IMR-90 (cell line): ENCODE data around the gene ARMC9.

Experiments used
- CEBPB ChIP-seq: IDR thresholded peaks from 2 replicates; pipeline ENCODE4 v1.6.1; 2012; ENCODE audit warnings: low read depth, low read length, improper control_type of control experiment
- POLR2A ChIP-seq: IDR thresholded peaks from 2 replicates; pipeline ENCODE4 v1.6.1; 2012; ENCODE audit warnings: mild to moderate bottlenecking, low read depth, low read length
- RAD21 ChIP-seq: IDR thresholded peaks from 2 replicates; pipeline ENCODE4 v1.6.1; 2012; ENCODE audit warnings: low read length, improper control_type of control experiment
- RFX5 ChIP-seq: IDR thresholded peaks from 2 replicates; pipeline ENCODE4 v1.8.0; 2012; ENCODE audit warnings: low read depth, mild to moderate bottlenecking, low read length, moderate library complexity
- SMC3 ChIP-seq: fragments of 150-350 bp; IDR thresholded peaks from 2 replicates; pipeline ENCODE4 v1.6.1; 2016; ENCODE audit warnings: low read depth, mild to moderate bottlenecking, antibody characterized with exemption, low read length, moderate library complexity
- TF ChIP-seq, protein P1 (sequence below): conservative IDR thresholded peaks from 2 replicates; pipeline ENCODE4 v1.5.1; 2012; ENCODE audit warnings: mild to moderate bottlenecking, low read depth, low read length, improper control_type of control experiment

DNA sequence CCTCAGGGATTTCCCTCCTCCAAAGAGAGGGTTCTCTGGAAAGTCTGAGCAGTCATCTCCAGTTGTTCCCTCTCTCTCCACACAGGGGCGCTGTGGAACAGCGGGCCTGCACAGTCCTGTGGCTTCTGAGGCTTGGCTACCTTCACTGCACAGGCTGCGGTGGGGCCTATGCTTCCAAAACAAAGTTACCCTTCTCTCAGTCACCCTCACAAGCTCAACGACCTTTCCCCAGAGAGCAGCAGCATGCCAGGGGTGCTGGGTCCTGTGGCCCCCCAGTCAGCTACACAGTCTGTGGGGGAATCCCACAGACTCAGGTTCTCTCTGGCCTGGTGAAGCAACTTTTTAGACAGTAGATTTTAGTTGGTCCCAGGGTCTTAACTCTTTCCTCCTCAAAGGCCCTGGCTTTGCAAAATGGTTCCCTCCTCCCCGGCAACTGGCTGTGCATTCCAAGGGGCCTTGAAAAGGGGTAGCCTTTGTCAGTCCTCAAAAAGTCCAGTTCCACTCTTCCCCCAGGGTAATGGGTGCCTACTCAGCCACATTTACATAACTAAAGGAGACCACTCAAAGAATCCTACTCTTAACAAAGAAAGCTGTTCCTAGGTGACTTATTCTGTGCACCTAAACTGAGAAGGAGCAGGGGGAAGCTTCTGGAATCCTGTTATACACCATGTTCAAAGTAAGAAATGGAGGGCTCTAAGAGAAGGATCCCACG is 212.0 kb downstream of the ARMC9 start:
- TF ChIP-seq, protein P1, sequence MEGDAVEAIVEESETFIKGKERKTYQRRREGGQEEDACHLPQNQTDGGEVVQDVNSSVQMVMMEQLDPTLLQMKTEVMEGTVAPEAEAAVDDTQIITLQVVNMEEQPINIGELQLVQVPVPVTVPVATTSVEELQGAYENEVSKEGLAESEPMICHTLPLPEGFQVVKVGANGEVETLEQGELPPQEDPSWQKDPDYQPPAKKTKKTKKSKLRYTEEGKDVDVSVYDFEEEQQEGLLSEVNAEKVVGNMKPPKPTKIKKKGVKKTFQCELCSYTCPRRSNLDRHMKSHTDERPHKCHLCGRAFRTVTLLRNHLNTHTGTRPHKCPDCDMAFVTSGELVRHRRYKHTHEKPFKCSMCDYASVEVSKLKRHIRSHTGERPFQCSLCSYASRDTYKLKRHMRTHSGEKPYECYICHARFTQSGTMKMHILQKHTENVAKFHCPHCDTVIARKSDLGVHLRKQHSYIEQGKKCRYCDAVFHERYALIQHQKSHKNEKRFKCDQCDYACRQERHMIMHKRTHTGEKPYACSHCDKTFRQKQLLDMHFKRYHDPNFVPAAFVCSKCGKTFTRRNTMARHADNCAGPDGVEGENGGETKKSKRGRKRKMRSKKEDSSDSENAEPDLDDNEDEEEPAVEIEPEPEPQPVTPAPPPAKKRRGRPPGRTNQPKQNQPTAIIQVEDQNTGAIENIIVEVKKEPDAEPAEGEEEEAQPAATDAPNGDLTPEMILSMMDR: peak; percentile 21; the same call in 1 of the 2 replicates
- TF ChIP-seq RFX5 (no peak), POLR2A (no peak), RAD21 (no peak), SMC3 (no peak), CEBPB (no peak)
